MV-4-11 (cell line): ENCODE results near the gene EYS.
A peak's percentile ranks its signal among the peaks of the same experiment; 100 is the strongest.
"Not testable (repeated sequence)": the region's sequence is repeated elsewhere in the genome, so short reads cannot be mapped to it uniquely, and the experiment has no call there.

Experiments used
- DNase-seq: peaks from one replicate; lab custom pipeline; 2025; lab: John Stamatoyannopoulos, UW

The EYS gene

DNA sequence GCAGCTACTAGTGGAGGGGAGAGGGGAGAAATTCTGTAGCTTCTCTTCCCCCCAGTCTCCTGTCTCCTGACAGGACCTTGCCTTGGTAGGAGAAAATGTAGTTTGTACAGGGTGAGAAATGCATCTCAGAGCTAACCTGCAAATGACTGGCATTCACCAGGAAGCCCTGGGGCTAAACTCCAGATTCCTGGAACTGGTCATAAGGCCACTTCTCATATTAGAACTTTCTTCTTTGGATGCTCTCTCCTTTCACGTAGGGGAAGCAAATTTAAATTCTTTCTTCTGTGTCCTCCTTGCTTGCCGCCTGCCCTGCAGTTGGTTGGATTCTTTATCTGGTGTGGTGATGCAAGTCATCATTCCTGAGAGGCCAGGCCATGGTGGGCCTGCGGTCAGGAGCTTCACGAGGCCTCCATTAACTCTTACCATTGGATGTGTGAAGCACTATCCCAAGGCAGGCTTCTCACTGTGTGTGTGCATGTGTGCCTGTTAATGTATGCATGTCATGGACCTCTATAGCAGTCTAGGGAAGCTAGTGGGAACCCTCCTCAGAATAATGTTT lies 1889.5 kb downstream of the EYS start:
- DNase-seq, result no peak

DNA sequence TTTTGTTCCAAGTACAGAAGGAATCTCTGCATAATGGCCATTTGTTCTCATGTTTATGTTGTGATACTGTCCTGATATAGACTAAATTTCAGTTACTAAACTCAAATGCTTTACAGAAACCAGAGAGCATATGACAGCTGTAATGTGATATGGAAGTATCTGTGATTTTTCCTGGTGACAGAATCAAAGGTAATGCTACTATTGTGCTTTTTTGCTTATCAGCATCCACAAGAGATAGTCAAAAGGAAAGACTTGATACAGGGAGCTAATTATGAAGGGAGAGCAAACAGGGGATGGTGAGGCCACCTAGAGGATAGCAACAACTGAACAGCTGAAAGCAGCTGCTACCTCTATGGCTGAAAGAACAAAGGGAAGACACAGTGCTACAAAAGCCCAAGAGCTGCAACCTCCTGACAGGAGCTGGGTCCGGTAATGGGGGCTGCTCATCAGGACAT lies 1890.0 kb downstream of the EYS start:
- DNase-seq, result no peak

DNA sequence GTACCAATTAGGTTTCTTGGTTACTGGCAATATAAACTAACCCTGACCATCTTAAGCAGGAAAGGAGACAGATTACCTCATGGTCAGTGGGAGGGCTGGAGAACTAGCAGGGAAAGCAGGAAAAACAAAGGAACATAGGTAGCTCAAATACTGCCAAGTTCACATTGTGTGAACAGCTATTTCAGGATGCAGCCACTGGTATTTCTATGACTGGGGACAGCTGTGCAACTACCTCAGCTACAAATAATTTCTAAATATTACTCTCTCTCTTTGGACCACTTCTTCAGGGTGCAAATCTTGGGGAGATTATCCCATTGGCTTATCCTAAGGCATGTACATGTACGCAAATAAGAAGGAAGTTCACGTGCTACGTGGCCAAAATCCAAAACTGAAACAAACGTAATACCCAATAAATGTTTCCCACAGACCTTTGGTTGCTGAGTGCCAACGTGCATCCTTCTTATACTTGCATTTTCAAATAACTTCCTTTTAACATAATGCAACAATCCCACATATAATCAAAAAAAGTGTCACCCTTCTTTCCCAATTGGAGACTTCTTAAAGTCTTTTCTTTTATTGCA lies 1890.5 kb downstream of the EYS start:
- peak; percentile 18 for DNase-seq

DNA sequence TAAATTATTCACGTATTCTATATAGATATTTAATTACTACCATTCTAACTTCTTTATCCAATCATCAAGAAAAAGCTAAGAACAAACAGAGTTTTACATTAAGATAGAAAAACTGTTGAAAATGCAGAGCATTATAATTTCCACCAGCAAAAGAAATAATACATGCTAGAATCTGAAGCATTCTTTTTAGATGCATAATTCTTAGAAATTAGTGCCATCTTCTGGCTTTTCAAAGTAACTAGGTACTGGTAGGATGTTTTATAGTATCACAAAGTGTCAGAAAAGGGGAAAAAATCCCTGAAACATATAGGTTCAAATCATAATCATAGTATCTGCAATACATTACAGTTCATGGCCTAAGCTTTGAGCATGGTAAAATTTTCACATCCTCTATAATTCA lies 1892.6 kb downstream of the EYS start:
- no peak for DNase-seq

DNA sequence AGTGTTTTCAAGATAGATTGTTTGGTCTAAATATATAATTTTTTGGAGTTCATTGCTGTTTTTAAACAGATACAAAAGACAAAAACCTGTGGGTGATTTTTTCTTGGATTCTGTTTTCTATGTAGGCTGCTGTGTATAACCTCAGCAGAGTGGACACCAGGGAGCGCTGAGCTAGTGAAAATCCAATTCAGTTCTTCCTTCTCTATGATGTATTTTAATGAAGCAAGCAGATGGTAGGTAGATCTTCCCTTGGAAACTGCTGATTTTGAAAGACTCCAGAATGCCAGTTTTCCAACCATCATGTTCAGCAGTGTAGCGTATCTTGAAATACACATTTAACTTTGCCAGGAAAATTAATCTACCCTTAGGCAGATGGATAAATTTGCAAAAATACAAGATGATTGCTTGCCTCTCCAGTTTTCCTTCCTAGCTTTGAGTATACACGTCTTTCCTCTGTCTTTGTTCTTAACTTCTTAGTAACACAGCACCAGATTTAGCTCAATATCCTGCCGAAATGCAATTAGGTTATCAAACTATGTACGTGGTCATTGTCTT lies 1893.4 kb downstream of the EYS start:
- DNase-seq, result no peak

DNA sequence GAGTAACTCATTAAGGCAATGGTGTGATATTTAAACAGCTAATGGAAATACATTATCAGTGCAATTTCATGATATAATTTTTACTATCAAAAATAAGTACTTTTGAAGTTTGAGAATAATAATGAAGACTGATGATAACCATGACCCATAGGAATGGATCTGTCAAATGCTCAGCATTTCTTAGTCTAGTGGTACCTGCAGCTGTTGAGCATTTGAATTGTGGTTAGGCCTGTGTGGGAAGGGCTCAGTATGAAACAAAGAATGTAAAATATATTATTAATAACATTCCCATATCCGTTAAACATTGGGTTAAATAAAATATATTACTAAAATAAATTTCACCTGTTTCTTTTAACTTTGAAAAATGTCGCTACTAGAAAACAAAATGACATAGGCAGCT lies 1898.5 kb downstream of the EYS start:
- no peak for DNase-seq

DNA sequence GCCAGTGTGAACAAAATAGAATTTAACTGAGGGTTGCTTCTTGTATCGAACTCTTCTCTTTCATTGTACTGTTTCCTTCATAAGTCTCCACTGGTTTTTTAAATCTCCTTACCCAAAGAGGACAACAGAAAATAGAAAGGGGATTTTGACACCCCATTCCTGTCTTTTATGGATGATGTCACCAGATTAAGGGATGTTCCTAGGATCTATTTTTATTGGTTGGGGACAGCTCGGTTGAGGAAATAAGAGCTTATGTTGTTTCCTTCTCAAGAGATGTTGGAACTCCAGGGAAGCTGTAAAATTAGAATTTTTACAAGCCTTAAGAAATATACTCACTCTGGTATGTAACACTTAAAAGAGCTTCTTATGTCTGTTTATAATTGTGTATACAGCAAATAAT lies 1900.0 kb downstream of the EYS start:
- peak; percentile 34 for DNase-seq

DNA sequence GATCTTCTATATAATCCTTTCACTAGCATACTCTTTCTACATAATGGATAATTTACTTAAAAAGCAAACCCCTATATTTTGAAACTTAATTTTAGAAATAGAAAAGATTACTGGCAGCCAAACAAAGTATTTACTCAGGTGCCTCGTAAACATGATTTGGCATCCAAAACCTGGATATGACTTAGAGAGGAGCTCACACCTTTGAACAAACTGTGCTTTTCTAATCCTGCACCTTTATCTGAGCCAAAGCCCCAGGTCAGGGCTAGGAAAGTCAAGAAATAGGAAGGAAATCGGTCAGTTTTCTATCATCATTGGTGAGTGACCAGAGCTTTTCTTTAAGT lies 1900.5 kb downstream of the EYS start:
- no peak for DNase-seq

DNA sequence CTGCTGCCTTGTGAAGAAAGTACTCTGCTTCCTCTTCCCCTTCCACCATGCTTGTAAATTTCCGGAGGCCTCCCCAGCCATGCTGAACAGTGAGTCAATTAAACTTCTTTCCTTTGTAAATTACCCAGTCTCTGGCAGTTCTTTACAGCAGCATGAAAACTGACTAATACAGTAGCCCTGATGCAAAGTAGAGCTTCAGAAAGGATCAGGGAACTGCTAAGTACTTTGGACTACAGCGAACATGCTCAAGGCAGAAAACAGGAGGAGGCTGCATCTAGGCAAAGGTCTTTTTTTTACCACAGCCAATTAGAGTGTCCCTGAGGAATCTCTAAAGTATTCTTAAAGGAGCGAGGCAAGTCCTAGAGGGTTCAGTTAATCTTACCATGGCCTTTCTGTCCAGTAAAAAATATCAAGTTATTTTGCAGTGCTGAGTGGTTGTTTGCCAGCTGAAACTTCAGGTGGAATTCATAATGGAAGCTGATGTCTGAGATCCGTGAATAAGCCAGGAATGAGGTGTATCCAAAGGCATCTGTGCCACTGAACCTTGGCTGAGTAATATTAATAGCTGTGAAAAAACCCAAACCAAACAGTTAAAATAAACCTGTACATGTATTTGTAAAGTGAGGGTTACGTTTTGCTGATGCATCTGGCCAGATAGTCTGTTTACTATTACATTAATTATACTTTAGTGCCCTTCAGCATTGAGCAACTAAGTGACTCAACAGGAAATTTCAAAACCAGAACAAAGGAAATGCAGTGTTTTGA lies 1901.0 kb downstream of the EYS start:
- peak; percentile 83 for DNase-seq

DNA sequence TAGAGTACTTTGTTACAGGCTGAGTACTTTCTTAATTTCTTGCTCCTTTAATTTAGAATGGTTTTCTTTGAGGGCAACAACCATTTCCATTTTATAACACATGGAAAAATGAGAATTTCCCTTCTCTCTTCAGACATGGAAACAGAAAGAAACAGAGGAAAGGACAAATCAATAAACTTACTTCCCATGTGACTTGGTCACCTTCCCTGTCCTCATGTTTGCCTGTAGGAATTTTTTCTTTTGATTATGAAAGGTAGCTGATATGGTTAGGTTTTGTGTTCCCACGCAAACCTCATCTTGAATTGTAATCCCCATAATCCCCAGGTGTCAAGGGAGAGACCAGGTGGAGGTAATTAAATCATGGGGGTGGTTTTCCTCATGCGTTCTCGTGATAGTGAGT lies 1901.7 kb downstream of the EYS start:
- no peak for DNase-seq

DNA sequence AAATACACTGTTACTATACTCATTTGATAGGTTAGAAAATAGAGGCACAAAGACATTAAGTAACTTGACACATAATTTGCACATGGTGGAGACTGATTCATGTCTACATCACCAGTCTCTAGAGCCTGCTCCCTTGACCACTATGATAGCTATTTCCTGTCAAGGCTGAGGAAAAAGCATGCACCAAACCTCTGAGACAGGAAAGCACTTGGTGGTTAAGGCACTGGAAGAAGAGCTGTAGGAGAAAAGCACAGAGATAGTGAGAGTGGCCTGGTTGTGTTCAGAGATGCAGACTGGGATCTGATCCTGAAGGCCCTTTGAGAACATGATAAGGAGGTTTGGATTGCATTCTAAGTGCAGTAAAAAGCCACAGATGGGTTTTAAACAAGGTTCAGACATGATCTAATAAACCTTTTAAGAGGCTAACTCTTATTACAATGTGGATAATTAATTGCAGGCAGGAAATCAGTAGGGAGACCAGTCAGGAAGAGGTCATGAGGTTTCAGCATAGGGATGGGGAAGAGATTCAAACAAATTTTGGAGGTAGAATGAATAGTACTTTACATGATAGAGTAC lies 1902.6 kb downstream of the EYS start:
- DNase-seq, result peak; percentile 54

DNA sequence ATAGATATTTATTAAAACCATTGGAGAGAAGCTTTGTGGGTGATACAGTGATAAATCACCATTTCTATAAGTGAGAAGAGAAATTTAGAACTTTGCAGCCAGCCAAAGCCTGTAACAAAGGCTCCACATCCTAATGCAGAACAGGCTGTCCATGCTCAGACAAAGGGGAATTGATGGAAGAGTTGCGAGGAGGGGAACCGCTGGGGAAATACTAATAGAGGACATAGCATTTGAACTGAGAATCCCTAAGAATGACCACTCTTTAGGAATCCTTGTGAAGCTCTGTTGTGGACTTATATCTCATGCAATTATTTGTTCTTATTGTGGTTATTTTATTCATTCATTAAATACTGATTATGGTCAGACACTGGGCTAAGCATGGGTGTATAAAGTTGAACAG lies 1903.7 kb downstream of the EYS start:
- no peak for DNase-seq

DNA sequence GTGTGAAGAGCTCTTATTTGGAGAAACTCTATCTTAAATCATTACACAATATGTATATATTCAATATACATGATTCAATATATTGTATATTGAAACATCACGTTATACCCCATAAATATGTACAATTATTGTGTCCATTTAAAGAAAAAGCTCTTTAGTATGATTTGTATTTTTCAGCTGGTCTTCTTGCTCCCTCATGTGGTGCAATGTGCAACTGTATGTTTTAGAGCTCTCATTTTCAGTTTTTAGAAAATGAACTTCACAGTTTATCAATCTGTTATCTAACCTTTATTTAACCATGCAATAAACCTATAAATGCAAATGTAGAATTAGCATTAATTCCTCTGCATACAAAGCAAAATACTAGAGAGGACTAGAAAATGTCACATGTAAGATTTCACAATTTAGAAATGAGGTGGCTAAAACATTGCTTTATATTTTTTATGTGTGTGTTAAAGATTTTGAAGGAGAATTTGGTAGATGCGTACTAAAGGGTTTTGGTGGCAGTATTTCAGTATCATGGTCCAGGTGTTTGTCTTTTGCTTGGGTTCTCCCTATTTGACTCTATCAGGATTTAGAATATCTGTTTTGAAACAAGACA lies 1904.3 kb downstream of the EYS start:
- DNase-seq, result peak; percentile 15

DNA sequence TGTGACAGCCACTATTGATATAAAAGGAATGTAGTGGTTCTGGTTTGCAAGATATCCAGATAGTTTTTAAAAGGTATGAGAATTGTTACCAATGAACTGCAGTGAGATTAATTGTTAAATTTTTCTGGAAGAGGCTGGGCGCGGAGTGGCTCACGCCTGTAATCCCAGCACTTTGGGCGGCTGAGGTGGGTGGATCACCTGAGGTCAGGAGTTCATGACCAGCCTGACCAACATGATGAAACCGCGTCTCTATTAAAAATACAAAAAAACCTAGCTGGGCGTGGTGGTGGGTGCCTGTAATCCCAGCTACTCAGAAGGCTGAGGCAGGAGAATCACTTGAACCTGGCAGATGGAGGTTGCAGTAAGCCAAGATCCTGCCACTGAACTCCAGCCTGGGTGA lies 1906.6 kb downstream of the EYS start:
- DNase-seq, result not testable (repeated sequence)

DNA sequence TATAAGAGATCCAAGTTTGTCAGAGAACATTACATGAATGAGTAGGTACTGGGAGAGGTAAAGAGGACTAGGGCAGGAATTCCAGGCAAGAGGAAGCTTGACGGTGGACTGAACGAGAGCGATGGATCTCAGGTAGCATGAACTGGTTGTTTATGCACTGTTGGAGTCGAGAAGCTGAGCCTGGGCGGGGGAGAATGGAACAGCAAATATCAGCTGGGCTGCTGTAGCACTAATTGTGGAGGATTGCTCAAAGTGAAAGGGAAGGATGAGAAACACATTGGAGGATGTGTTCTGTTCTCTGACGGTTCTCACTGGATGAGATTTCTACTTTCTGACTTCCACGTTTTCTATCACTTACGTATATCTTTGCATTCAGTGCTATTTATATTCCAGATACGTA lies 1907.2 kb downstream of the EYS start:
- DNase-seq, result no peak

DNA sequence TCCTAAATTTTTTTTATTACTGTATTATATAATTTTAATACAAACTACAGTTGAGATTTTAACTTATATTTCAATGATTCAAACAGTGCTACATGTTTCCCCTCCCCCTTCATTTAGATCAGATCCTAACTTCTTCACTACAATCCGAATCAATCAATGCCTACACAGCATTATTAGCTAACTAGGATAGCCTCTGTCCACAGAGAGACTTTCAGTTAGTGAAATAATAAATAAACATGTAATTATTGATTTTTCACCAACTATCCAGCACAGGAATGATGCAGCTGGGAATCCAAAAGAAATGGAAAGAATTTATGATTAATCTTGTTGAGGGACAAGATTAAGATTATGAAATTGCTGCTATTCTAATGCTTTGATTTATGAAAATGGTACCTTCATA lies 1907.7 kb downstream of the EYS start:
- no peak for DNase-seq

DNA sequence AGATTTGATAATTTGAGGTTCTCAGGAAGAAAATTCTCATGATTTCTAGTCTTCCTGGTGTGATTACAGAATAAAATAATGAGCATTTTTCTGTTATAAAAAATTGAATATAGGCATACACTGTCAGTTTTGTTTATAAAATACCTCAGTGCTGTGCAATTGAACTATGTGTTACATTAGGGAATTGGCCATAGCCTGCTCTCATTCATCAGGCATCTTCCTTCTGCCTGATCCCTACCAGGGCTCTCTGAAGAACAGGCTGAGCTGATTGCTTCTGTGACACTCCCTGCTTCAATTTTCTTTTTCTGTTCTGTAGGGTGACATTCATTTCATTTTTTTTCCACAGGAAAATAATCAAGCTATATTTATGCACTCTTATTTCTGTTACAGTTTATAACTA lies 1908.6 kb downstream of the EYS start:
- no peak for DNase-seq

DNA sequence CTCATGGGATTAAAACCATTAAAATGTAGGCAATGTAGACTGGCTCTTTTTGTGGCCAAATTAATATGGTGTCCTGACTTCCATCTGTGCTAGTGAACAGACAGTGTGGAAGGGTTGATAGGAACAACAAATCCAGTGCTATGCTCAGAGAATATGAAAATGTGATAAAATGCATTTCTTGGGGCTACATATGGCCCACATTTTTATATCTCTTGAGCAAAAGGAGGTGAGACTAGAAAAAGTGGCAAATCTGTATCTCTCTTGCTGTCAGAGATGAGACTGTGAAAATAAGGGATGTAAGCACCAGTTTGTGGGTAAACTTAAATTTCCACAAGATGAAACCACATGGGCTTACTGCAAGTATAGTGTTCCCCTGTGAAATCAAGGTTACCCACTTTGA lies 1909.3 kb downstream of the EYS start:
- DNase-seq, result peak; percentile 18

DNA sequence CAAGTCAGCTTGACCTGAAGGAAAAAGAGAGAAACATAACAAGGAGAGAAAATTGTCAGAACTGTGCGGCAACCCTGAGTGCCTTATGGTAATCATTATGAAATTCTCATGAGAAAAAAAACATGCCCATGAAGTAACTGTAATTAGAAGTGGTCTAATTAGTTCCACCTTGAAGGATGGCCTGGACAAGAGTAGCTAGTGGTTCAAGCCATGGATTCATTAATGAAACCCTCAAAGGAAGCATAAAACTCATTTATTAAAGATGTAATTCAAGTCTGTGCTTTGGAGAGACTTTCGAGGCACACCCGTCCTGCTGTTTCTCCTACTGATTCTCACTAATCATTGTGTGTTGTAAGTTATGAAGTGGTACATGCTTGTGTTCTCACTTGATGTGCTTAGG lies 1911.2 kb downstream of the EYS start:
- no peak for DNase-seq

DNA sequence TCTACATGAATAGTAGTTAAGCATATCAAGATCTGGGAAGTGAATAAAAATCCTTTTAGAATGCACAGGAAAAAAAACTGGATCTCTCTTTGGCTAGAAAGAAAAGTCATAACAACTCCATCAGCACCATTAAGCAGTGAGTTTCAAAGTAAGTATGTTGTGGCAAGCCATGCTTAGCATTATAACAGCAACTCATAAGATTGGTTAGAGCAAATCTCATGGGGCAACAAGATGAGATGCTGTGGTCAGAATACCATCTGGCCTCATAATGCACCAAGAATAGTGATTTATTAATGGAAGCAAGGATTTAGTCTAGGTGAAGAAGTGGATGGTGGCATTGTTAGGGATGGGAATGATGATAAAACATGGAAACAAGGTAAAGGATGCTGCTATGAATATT lies 1912.0 kb downstream of the EYS start:
- no peak for DNase-seq

DNA sequence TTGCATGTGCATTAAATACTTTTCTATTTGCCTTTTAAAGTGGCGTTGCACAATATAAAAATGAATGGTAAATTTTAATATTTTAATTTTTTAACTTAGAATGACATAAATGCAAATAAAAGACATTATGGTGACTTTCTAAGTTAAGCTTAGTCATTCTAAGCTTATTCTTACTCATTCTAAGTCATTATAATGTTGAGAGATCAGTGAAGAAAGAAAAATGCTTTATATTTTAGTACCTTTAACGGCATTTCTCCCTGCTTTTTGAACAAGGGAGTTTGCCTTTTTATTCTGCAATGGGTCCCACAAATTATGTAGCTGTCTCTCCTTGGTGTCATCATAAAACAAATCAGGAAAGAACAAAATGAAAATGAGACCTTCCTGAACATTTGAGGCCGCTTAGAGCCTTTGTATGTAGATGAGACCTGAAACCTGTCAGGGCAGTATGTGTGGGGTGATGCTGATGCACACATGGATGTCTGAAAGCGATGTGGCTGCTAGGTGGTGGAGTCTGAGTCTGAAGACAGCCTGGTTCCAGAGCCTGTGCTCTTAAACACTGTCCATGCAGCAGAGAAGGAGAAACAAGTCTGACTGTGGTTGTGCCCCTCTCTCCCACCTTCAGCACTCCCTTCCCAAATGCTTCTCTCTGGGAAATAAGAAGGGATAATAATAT lies 1913.4 kb downstream of the EYS start:
- DNase-seq, result no peak
